Measurements from ENCODE around the gene TRIM25. TPM values are rescaled to one million over a fixed set of nuclear protein-coding genes. Genes with fewer than 3 reads are reported as not detected.

Gene TRIM25
- total RNA-seq, 1 experiment from 2014 or later: 49.0 TPM

DNA sequence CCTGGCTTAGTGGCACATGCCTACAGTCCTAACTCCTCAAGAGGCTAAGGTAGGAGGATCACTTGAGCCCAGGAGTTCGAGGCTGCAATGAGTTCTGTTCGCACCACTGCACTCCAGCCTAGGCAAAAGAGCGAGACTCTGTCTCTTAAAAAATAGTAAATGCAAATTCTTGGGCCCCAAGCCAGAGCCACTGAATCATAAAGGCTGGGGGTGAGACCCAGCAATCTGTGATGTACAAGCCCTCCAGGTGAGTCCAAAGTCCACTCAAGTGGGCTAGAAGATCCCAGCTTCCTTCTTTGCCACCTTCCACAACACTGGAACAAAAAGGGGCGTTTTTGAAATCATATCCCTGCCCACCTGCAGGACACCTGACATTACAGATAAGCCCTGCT, 16.9 kb downstream of the TRIM25 start:
- DNase-seq: peak; percentile 93

DNA sequence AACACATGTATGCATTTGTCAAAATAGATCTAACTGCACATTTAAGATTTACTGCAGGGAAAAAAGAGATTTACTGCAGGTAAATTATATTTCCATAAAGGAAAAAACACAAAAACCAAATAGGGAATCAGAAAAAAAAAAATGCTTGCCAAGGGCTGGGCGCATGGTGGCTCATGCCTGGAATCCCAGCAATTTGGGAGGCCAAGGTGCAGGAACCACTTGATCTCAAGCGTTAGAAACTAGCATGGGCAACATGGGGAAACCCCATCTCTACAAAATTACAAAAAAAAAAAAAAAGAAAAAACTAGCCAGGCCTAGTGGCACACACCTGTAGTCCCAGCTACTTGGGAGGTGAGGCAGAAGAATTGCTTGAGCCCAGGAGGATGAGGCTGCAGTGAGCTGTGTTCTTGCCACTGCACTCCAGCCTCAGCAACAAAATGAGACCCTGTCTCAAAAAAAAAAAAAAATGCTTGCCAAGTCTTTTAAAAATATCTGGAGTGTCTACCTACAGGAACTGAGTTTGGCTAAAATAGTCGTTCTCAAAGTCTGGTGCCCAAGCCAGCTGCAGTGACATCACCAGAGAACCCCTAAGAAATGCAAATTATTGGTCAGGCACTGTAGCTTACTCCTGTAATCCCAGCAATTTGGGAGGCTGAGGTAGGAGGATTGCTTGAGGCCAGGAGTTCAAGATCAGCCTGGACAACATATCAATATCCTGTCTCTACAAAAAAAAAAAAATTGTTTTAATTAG, 17.5 kb downstream of the TRIM25 start:
- H2AFZ ChIP-seq (ENCODE audit: low read length): no peak overlapping the region
- no peak overlapping the region for H3K4me3 ChIP-seq (ENCODE audit: low read length)
- H3K36me3 ChIP-seq (ENCODE audit: insufficient read depth, low read length): peaks cover 40% of the 10 kb centered on the region
- no peaks in the 10 kb centered on the region for H3K9me2 ChIP-seq (replicated peaks; ENCODE audit: insufficient read depth, low read length)
- peak overlapping the region; percentile 80 for H3K27ac ChIP-seq (ENCODE audit: low read length)
- H4K20me1 ChIP-seq (ENCODE audit: insufficient read depth, low read depth, low read length): peaks cover 5% of the 10 kb centered on the region; the same call in 1 of the 2 replicates
- peak overlapping the region; percentile 49 for H3K4me2 ChIP-seq (ENCODE audit: low read depth, low read length, poor library complexity, severe bottlenecking)
- DNase-seq: peak; percentile 85
- peaks cover 47% of the 10 kb centered on the region for H3K4me1 ChIP-seq (ENCODE audit: low read length)
- no peaks in the 10 kb centered on the region for H3K79me2 ChIP-seq (ENCODE audit: low read length)
- H3K27me3 ChIP-seq (ENCODE audit: low read length): no peaks in the 10 kb centered on the region
- no peak overlapping the region for H3K9ac ChIP-seq (ENCODE audit: low read length)
- no peaks in the 10 kb centered on the region for H3K9me3 ChIP-seq (ENCODE audit: low read length)

More for the DNA sequence above, 16.9 kb downstream of the TRIM25 start:
- Histone ChIP-seq H3K4me1 (ENCODE audit: low read length) (peaks cover 53% of the 10 kb centered on the region), H3K4me3 (ENCODE audit: low read length) (peak overlapping the region; percentile 42), H3K9me3 (ENCODE audit: low read length) (no peaks in the 10 kb centered on the region), H3K4me2 (ENCODE audit: low read depth, low read length, poor library complexity, severe bottlenecking) (peak overlapping the region; percentile 57), H3K9me2 (replicated peaks; ENCODE audit: insufficient read depth, low read length) (no peaks in the 10 kb centered on the region), H3K27me3 (ENCODE audit: low read length) (no peaks in the 10 kb centered on the region), H3K79me2 (ENCODE audit: low read length) (peaks cover 1% of the 10 kb centered on the region; the same call in 1 of the 2 replicates), H2AFZ (ENCODE audit: low read length) (no peak overlapping the region), H4K20me1 (ENCODE audit: insufficient read depth, low read depth, low read length) (peaks cover 8% of the 10 kb centered on the region; the same call in 1 of the 2 replicates), H3K9ac (ENCODE audit: low read length) (peak overlapping the region; percentile 5; the same call in 1 of the 2 replicates), H3K36me3 (ENCODE audit: insufficient read depth, low read length) (peaks cover 38% of the 10 kb centered on the region), H3K27ac (ENCODE audit: low read length) (peak overlapping the region; percentile 80)

DNA sequence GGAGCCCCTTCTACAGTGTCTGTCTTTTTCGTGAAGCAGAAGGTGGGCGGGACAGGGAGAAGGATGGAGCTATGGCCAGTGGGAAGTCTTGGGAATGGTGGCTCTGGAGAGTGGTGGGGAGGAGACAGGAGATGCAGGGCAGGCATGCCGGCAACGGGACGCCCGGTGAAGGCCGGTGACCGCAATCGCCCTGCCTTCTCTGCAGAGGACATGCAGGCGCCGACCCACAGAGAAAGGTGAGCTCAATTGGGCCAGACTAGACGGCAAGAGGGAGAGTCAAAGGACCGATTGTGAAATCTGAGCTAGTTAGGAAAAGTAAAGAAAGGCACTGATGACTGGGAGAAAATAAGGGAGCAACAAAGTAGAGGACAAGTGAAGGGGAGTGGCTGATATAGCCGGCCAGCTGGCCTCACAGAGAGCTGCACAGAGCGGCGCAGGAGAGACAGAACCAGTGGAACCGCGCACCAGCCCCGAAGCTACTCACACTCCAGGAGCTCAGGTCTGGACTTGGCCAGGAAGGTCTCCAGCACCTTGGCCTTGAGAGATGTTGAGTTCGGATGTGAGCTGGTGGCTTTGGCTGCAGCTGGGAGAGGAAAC, 18.9 kb downstream of the TRIM25 start:
- H3K27me3 ChIP-seq (ENCODE audit: low read length): no peaks in the 10 kb centered on the region
- H3K4me2 ChIP-seq (ENCODE audit: low read depth, low read length, poor library complexity, severe bottlenecking): no peak overlapping the region
- no peaks in the 10 kb centered on the region for H3K79me2 ChIP-seq (ENCODE audit: low read length)
- no peaks in the 10 kb centered on the region for H3K9me3 ChIP-seq (ENCODE audit: low read length)
- no peak overlapping the region for H2AFZ ChIP-seq (ENCODE audit: low read length)
- H3K36me3 ChIP-seq (ENCODE audit: insufficient read depth, low read length): peaks cover 53% of the 10 kb centered on the region
- DNase-seq: no peak
- H4K20me1 ChIP-seq (ENCODE audit: insufficient read depth, low read depth, low read length): peaks cover 5% of the 10 kb centered on the region; the same call in 1 of the 2 replicates
- H3K4me1 ChIP-seq (ENCODE audit: low read length): peaks cover 35% of the 10 kb centered on the region
- H3K9me2 ChIP-seq (replicated peaks; ENCODE audit: insufficient read depth, low read length): no peaks in the 10 kb centered on the region
- no peak overlapping the region for H3K27ac ChIP-seq (ENCODE audit: low read length)
- no peak overlapping the region for H3K9ac ChIP-seq (ENCODE audit: low read length)
- no peak overlapping the region for H3K4me3 ChIP-seq (ENCODE audit: low read length)

DNA sequence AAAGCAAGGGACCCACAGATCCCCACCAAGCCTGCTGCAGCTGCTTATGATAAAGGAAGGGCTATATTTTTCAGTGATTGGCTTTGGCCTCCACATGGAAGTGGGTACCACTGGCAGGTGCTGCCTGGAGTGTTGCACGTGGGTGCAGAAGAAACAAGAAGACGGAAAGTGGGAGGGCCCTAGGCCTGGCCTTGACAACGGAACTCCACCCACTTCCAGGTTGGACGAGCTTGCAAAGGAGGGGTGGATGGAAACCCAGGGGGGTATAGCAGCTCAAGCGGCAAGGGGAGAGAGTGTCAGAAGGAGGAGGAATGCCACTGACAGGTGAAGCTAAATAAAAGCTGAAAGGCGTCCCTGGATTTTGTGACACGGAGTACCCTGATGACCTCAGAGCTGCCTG, 20.3 kb downstream of the TRIM25 start:
- Histone ChIP-seq H3K9me2 (replicated peaks; ENCODE audit: insufficient read depth, low read length) (no peaks in the 10 kb centered on the region), H3K79me2 (ENCODE audit: low read length) (no peaks in the 10 kb centered on the region), H2AFZ (ENCODE audit: low read length) (no peak overlapping the region), H3K27ac (ENCODE audit: low read length) (no peak overlapping the region), H3K4me2 (ENCODE audit: low read depth, low read length, poor library complexity, severe bottlenecking) (no peak overlapping the region), H3K4me1 (ENCODE audit: low read length) (peaks cover 30% of the 10 kb centered on the region), H3K27me3 (ENCODE audit: low read length) (no peaks in the 10 kb centered on the region), H3K36me3 (ENCODE audit: insufficient read depth, low read length) (peaks cover 65% of the 10 kb centered on the region), H3K9ac (ENCODE audit: low read length) (no peak overlapping the region), H3K4me3 (ENCODE audit: low read length) (no peak overlapping the region), H4K20me1 (ENCODE audit: insufficient read depth, low read depth, low read length) (peaks cover 5% of the 10 kb centered on the region; the same call in 1 of the 2 replicates), H3K9me3 (ENCODE audit: low read length) (no peaks in the 10 kb centered on the region)
- DNase-seq: no peak

DNA sequence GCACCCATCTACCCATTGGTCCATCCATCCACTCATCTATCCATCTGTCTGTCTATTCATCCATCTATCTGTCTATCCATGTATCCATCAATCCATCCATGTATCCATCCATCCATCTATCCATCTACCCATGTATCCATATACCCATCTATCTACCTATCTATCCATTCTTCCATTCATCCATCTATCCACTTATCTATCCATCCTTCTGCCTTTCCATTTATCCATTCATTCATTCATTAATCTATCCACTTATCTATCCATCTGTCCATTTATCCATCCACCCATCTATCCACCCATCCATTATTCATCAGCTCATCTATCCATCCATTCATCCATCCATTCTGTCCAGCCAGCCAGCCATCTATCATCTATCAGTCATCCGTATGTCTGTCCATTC, 21.5 kb downstream of the TRIM25 start:
- no peak overlapping the region for H3K4me2 ChIP-seq (ENCODE audit: low read depth, low read length, poor library complexity, severe bottlenecking)
- no peak overlapping the region for H3K27ac ChIP-seq (ENCODE audit: low read length)
- no peak for DNase-seq
- H4K20me1 ChIP-seq (ENCODE audit: insufficient read depth, low read depth, low read length): peaks cover 2% of the 10 kb centered on the region; the same call in 1 of the 2 replicates
- H3K27me3 ChIP-seq (ENCODE audit: low read length): no peaks in the 10 kb centered on the region
- H3K79me2 ChIP-seq (ENCODE audit: low read length): no peaks in the 10 kb centered on the region
- no peak overlapping the region for H3K9ac ChIP-seq (ENCODE audit: low read length)
- H3K9me2 ChIP-seq (replicated peaks; ENCODE audit: insufficient read depth, low read length): no peaks in the 10 kb centered on the region
- H3K9me3 ChIP-seq (ENCODE audit: low read length): no peaks in the 10 kb centered on the region
- no peak overlapping the region for H3K4me3 ChIP-seq (ENCODE audit: low read length)
- no peak overlapping the region for H2AFZ ChIP-seq (ENCODE audit: low read length)
- H3K4me1 ChIP-seq (ENCODE audit: low read length): peaks cover 19% of the 10 kb centered on the region
- H3K36me3 ChIP-seq (ENCODE audit: insufficient read depth, low read length): peaks cover 66% of the 10 kb centered on the region

DNA sequence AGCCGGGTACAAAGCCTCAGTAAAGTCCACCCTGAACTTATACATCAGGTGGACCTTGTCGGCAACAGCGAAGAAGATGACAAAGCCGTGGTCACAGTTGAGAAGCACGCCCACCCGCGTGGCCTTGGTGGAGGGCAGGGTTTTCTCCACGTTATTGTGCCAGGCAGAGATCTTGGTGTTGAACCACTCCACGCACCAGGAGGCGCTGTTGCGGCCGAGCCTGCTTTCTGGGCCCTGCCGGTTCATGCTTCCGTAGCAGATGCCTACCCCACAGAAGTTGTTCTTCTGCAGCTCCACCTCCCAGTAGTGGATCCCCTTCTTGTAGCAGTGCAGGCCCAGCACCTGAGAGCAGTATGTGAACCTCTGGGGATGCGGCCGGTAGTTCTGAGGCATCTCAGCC, 22.1 kb downstream of the TRIM25 start:
- Histone ChIP-seq H3K36me3 (ENCODE audit: insufficient read depth, low read length) (peaks cover 66% of the 10 kb centered on the region), H3K4me3 (ENCODE audit: low read length) (no peak overlapping the region)
- peak; percentile 67 for DNase-seq

DNA sequence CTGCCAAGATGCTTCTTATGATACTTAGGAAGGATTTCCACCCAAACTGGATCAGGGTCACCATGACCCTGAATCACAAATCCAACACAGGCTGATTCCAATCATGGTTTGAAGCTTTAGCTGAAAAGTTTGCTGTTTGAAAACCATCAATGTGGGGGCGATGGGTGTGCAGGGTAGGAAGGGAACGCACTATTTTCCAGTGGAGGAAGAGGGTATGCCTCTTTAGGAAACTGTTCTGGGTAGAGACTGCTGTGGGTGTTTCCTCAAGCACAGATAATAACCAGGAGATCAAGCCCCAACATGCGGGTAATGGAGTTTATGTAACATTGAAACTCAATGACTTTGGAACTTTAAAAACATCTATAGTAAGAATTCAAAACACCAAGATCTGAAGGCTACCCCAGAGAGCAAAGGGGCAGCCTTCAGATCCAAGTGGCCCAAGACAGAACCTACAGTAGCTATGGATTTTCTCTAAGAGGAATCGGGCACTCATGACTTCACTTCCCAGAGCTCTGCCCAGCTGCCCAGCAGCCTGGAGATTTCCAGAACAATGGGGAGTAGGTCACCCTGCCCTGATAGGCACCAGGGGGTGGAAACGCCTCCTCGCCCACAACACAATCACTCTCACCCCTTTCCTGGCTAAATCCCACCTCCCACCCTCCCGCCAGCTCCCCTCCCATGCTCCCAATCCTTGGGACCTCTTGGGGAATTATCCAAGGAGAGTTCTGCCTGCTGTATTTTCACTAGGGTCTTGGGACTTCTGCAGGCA, 22.8 kb downstream of the TRIM25 start:
- no peaks in the 10 kb centered on the region for H3K9me2 ChIP-seq (replicated peaks; ENCODE audit: insufficient read depth, low read length)
- H3K4me1 ChIP-seq (ENCODE audit: low read length): peaks cover 6% of the 10 kb centered on the region
- H3K4me2 ChIP-seq (ENCODE audit: low read depth, low read length, poor library complexity, severe bottlenecking): no peak overlapping the region
- H3K27ac ChIP-seq (ENCODE audit: low read length): no peak overlapping the region
- H2AFZ ChIP-seq (ENCODE audit: low read length): no peak overlapping the region
- DNase-seq: no peak
- peaks cover 65% of the 10 kb centered on the region for H3K36me3 ChIP-seq (ENCODE audit: insufficient read depth, low read length)
- no peaks in the 10 kb centered on the region for H3K9me3 ChIP-seq (ENCODE audit: low read length)
- no peak overlapping the region for H3K4me3 ChIP-seq (ENCODE audit: low read length)
- no peaks in the 10 kb centered on the region for H4K20me1 ChIP-seq (ENCODE audit: insufficient read depth, low read depth, low read length)
- no peak overlapping the region for H3K9ac ChIP-seq (ENCODE audit: low read length)
- no peaks in the 10 kb centered on the region for H3K79me2 ChIP-seq (ENCODE audit: low read length)
- no peaks in the 10 kb centered on the region for H3K27me3 ChIP-seq (ENCODE audit: low read length)

More for the DNA sequence above, 22.1 kb downstream of the TRIM25 start:
- no peak overlapping the region for H3K27ac ChIP-seq (ENCODE audit: low read length)
- H4K20me1 ChIP-seq (ENCODE audit: insufficient read depth, low read depth, low read length): no peaks in the 10 kb centered on the region
- H2AFZ ChIP-seq (ENCODE audit: low read length): no peak overlapping the region
- no peak overlapping the region for H3K4me2 ChIP-seq (ENCODE audit: low read depth, low read length, poor library complexity, severe bottlenecking)
- no peak overlapping the region for H3K9ac ChIP-seq (ENCODE audit: low read length)
- no peaks in the 10 kb centered on the region for H3K9me2 ChIP-seq (replicated peaks; ENCODE audit: insufficient read depth, low read length)
- peaks cover 13% of the 10 kb centered on the region for H3K4me1 ChIP-seq (ENCODE audit: low read length)
- no peaks in the 10 kb centered on the region for H3K79me2 ChIP-seq (ENCODE audit: low read length)
- no peaks in the 10 kb centered on the region for H3K9me3 ChIP-seq (ENCODE audit: low read length)
- H3K27me3 ChIP-seq (ENCODE audit: low read length): no peaks in the 10 kb centered on the region

DNA sequence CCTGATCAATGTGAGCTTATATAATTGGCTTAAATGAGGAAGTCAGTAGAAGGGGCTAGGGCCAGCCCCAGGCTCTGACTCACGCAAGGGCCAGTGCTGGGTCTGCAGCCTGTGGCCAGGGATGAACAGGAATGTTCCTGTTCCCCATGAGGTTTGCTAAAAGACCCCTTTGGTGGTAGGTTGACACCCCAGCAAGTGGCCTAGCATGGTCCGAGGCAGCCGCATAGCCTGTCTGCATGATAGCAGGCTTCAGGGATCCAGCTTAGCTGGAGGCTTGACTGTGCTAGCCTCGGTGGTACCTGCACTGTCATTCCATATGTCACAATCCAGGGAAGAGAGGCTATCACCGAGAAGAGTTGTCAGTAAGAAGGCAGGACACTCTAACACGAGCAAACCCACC, 23.5 kb downstream of the TRIM25 start:
- DNase-seq: no peak
- H4K20me1 ChIP-seq (ENCODE audit: insufficient read depth, low read depth, low read length): no peaks in the 10 kb centered on the region

More for the DNA sequence above, 23.5 kb downstream of the TRIM25 start:
- peaks cover 58% of the 10 kb centered on the region for H3K36me3 ChIP-seq (ENCODE audit: insufficient read depth, low read length)
- H2AFZ ChIP-seq (ENCODE audit: low read length): no peak overlapping the region
- H3K79me2 ChIP-seq (ENCODE audit: low read length): no peaks in the 10 kb centered on the region
- no peaks in the 10 kb centered on the region for H3K9me2 ChIP-seq (replicated peaks; ENCODE audit: insufficient read depth, low read length)
- no peak overlapping the region for H3K4me2 ChIP-seq (ENCODE audit: low read depth, low read length, poor library complexity, severe bottlenecking)
- H3K4me1 ChIP-seq (ENCODE audit: low read length): no peaks in the 10 kb centered on the region
- no peak overlapping the region for H3K9ac ChIP-seq (ENCODE audit: low read length)
- H3K27me3 ChIP-seq (ENCODE audit: low read length): no peaks in the 10 kb centered on the region
- no peak overlapping the region for H3K27ac ChIP-seq (ENCODE audit: low read length)
- no peak overlapping the region for H3K4me3 ChIP-seq (ENCODE audit: low read length)
- no peaks in the 10 kb centered on the region for H3K9me3 ChIP-seq (ENCODE audit: low read length)
